BLaER1 (cell line): Measurements from ENCODE around the gene SMARCE1.

Experiments
- H3K27ac ChIP-seq: shearing (Covaris generic); formaldehyde crosslinking; 2 replicates; pipeline ENCODE4 v1.8.1; 2022
- H3K27me3 ChIP-seq: shearing (Covaris generic); formaldehyde crosslinking; 2 replicates; pipeline ENCODE4 v1.8.1; 2022
- H3K36me3 ChIP-seq: shearing (Covaris generic); formaldehyde crosslinking; 2 replicates; pipeline ENCODE4 v1.8.1; 2022
- H3K4me1 ChIP-seq: shearing (Covaris generic); formaldehyde crosslinking; 2 replicates; pipeline ENCODE4 v1.8.1; 2022
- H3K4me2 ChIP-seq: shearing (Covaris generic); formaldehyde crosslinking; 2 replicates; pipeline ENCODE4 v1.8.1; 2022
- H3K4me3 ChIP-seq: shearing (Covaris generic); formaldehyde crosslinking; 2 replicates; pipeline ENCODE4 v1.8.1; 2022
- H3K9ac ChIP-seq: shearing (Covaris generic); formaldehyde crosslinking; 2 replicates; pipeline ENCODE4 v1.8.1; 2022
- H3K9me3 ChIP-seq: shearing (Covaris generic); formaldehyde crosslinking; 2 replicates; pipeline ENCODE4 v1.8.1; 2022
- H4K20me1 ChIP-seq: shearing (Covaris generic); formaldehyde crosslinking; 2 replicates; pipeline ENCODE4 v1.8.1; 2022
- Cebpa-rat ChIP-seq: shearing (Covaris generic); IDR thresholded peaks from 2 replicates; pipeline ENCODE4 v1.8.1; 2022

Gene SMARCE1

DNA sequence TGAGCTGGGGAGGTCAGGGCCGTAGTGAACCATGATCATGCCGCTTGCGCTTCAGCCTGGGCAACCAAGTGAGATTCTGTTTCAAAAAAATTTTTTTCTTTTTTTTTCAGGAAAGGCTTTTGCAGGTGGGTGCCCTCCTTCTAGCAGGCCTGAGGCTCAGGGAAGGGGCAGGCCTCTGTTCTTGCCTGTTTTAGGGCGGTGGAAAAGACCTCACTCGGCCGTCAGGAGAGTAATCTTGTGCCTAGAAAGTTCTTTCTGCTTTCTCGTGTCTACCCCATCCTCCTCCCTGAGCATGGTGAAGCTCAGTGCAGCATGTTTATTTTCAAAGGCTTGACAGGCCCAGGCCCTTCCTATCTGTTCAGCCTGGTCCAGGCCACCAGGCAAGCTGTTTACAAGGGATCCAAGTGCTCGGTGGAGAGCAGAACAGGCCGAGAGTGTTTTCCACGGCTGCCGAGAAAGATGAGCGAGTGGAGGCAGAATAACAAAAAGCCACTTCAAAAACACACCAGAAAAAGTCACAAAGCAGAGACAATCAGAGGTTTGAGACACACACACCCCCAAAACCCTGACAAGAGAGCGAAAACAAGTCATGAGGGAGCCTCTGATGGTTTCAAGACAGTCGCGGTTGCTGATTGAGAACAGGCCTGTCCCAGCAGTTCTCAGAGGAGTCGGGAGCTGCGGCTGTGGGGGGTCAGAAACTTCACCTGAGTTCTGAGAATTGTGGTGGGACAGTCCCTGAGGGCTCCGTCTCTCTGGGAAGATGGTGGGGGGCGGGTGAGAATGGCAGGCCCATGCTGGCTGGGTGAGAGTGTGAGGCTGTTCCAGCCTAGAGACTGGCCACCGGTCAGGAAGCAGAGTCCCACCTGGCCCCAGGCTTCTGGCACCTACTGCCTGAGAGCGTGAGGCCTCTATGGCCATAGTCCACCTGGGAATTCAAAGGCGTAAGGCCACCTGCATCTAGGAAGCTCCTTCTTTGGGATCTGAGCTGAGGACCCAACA lies 44.9 kb downstream of the SMARCE1 start:
- no peak for TF ChIP-seq Cebpa-rat
- Histone ChIP-seq H3K27ac (no peak overlapping the region), H3K4me2 (peak overlapping the region; percentile 32), H3K27me3 (no peaks in the 10 kb centered on the region), H3K36me3 (no peaks in the 10 kb centered on the region), H3K4me3 (no peak overlapping the region), H3K9ac (no peak overlapping the region), H3K4me1 (peaks cover 38% of the 10 kb centered on the region), H4K20me1 (no peaks in the 10 kb centered on the region), H3K9me3 (no peaks in the 10 kb centered on the region)

- Histone ChIP-seq H3K27ac (no peak overlapping the region), H3K27me3 (no peaks in the 10 kb centered on the region), H4K20me1 (no peaks in the 10 kb centered on the region), H3K4me2 (no peak overlapping the region), H3K4me3 (no peak overlapping the region), H3K4me1 (peaks cover 58% of the 10 kb centered on the region), H3K9me3 (peaks cover 5% of the 10 kb centered on the region; the same call in 1 of the 2 replicates), H3K9ac (no peak overlapping the region), H3K36me3 (no peaks in the 10 kb centered on the region)
- no peak for TF ChIP-seq Cebpa-rat
These were observed 47.1 kb downstream of the SMARCE1 start for GRCh38 chr17:40600486-40601046.

DNA sequence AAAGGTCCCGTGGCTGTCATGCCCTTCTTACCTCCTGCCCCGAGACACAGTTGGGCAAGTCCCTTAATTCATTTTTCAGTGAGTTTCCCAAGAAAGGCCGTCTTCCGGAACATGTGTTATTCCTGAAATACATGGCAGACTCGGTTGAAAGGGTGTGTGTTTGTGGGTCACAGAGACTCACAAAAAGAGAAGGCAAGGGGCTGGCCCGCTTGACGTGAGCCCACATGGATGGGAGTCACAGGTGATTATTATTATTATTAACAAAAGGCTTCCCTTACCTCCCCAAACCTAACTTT lies 48.2 kb downstream of the SMARCE1 start:
- Histone ChIP-seq H3K9ac (peak overlapping the region; percentile 51; the same call in 1 of the 2 replicates), H3K4me1 (peaks cover 60% of the 10 kb centered on the region), H3K27ac (peak overlapping the region; percentile 80), H3K4me3 (peak overlapping the region; percentile 19; the same call in 1 of the 2 replicates), H4K20me1 (no peaks in the 10 kb centered on the region), H3K4me2 (peak overlapping the region; percentile 75), H3K36me3 (no peaks in the 10 kb centered on the region), H3K9me3 (peaks cover 5% of the 10 kb centered on the region; the same call in 1 of the 2 replicates), H3K27me3 (no peaks in the 10 kb centered on the region)
- no peak for TF ChIP-seq Cebpa-rat

DNA sequence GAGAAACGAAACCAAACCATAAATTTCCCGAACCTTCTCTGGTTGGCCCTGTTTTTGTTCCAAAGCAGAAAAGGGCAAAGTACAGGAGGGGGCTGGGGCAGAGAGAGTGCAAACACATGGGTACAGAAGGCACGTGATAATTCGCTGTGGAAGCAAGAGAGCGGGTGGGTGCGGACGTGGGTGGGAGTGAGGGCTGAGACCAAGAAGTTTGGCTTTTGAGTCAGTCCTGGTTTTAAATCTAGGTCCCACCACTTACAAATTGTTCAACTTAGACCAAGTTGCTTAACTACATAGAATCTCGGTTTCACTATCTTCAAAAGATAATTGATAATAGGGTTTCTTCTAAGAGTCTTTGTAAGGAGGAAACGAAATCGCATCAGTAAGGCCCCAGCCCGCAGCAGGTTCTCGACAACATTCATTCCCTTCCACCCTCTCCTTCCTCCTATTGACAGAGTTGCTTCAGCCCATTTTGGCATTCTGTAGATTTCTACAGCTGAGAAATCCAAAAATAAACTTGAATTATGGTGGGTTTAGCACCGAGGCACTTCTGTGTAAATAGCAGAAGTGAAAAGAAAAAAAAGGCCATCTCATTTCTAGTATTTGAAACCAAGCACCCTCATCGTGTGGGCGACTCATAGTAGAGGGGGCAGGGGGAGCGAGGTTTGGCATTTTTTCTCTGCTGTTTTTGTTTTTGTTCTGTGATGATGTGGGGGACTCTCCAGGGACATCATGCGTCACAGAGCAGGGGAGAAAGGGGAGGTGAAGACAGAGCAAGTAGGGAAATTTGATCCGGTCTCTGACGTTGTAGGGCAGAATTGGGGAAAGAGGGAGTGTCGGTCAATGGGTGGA lies 48.8 kb downstream of the SMARCE1 start:
- Histone ChIP-seq H3K9me3 (peaks cover 5% of the 10 kb centered on the region; the same call in 1 of the 2 replicates), H3K27me3 (no peaks in the 10 kb centered on the region), H4K20me1 (no peaks in the 10 kb centered on the region), H3K4me2 (peak overlapping the region; percentile 75), H3K36me3 (no peaks in the 10 kb centered on the region), H3K9ac (peak overlapping the region; percentile 51), H3K4me1 (peaks cover 60% of the 10 kb centered on the region), H3K27ac (peak overlapping the region; percentile 80), H3K4me3 (peak overlapping the region; percentile 19)
- TF ChIP-seq Cebpa-rat = no peak

DNA sequence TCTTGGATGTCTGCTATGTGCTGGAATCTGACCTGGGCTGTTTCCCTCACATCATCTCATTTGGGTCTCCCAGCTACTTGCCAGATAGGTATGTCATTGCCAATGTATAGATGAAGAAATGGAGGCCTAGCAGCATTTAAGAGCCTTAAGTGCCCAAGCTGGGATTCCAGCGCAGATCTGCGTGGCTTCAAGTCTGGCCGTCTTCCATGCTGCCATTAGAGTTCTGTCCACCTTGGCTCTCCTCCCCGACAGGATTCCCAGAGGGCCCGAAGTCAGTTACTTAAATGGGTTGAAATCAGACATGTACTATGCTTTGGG lies 49.4 kb downstream of the SMARCE1 start:
- H3K9me3 ChIP-seq = peaks cover 5% of the 10 kb centered on the region; the same call in 1 of the 2 replicates
- no peak overlapping the region; the same call in 1 of the 2 replicates for H3K4me3 ChIP-seq
- no peak for TF ChIP-seq Cebpa-rat
- H3K36me3 ChIP-seq = no peaks in the 10 kb centered on the region
- peak overlapping the region; percentile 80 for H3K27ac ChIP-seq
- H4K20me1 ChIP-seq = no peaks in the 10 kb centered on the region
- H3K9ac ChIP-seq = peak overlapping the region; percentile 51; the same call in 1 of the 2 replicates
- peaks cover 58% of the 10 kb centered on the region for H3K4me1 ChIP-seq
- peak overlapping the region; percentile 75 for H3K4me2 ChIP-seq
- H3K27me3 ChIP-seq = no peaks in the 10 kb centered on the region

DNA sequence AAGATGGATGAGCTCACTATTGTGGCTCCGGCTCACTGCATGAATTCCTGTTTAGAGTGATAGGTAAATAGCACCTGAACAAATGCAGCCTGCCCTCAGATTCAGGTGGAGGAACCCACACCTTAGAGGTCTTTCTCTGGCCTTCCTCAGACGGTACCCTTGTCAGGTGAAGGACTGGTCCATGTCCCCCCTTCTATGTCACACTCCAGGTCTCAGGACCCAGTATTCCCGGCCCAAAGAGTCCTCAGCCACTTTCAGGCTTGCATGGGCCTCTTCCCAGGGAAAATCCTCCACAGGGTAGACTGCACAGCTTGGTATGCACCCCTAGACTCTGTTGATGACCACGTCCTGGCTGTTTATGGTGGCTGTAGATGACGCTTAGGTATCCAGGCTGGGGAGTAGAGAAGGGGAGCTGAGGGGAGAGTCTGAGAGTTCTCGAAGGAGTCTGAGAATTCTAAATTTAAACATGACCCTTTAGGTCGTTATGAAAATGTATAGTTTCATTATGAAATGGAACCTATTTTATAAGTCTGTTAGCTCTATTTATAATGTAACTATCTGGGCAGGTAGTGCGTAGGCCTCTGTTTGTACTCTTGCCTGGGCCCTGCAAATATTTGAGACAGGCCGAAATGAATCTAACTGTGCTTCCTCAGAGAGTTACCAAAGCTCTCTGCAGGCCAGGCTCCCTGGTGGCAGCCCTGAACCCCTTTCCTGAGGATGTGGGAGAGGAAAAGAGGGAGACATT lies 49.9 kb downstream of the SMARCE1 start:
- no peak for TF ChIP-seq Cebpa-rat
- Histone ChIP-seq H3K27ac (peak overlapping the region; percentile 80), H3K36me3 (no peaks in the 10 kb centered on the region), H3K27me3 (no peaks in the 10 kb centered on the region), H3K9me3 (peaks cover 5% of the 10 kb centered on the region; the same call in 1 of the 2 replicates), H3K4me2 (peak overlapping the region; percentile 75), H3K4me1 (peaks cover 52% of the 10 kb centered on the region), H3K4me3 (no peak overlapping the region), H4K20me1 (no peaks in the 10 kb centered on the region), H3K9ac (peak overlapping the region; percentile 51; the same call in 1 of the 2 replicates)

DNA sequence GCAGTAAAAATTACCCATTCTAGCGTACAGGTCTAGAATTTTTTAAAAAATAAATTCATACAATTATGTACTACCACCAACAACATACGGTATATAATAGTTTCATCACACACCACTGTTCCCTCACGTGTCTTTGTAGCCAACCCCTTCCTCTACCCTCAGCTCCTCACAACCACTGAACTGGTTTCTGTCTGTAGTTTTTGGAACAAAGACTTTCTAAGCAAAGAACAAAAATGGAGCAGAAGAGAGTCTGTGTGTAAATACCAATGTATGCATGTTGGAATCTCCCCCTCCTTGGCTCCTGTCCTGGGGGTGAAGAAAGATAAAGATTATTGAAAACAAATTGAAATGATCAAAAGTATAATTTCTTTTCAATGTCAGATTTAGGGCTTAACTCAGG lies 50.5 kb downstream of the SMARCE1 start:
- H3K4me2 ChIP-seq = no peak overlapping the region
- no peaks in the 10 kb centered on the region for H3K27me3 ChIP-seq
- peaks cover 47% of the 10 kb centered on the region for H3K4me1 ChIP-seq
- H3K36me3 ChIP-seq = no peaks in the 10 kb centered on the region
- no peak overlapping the region for H3K9ac ChIP-seq
- H4K20me1 ChIP-seq = no peaks in the 10 kb centered on the region
- TF ChIP-seq Cebpa-rat = no peak
- no peak overlapping the region for H3K27ac ChIP-seq
- H3K9me3 ChIP-seq = peaks cover 5% of the 10 kb centered on the region; the same call in 1 of the 2 replicates
- H3K4me3 ChIP-seq = no peak overlapping the region

- TF ChIP-seq Cebpa-rat = no peak
- Histone ChIP-seq H3K36me3 (no peaks in the 10 kb centered on the region), H3K4me2 (peak overlapping the region; percentile 48), H3K27me3 (no peaks in the 10 kb centered on the region), H3K9ac (no peak overlapping the region), H3K27ac (peak overlapping the region; percentile 32; the same call in 1 of the 2 replicates), H4K20me1 (no peaks in the 10 kb centered on the region), H3K4me3 (no peak overlapping the region), H3K4me1 (peaks cover 45% of the 10 kb centered on the region), H3K9me3 (peaks cover 5% of the 10 kb centered on the region; the same call in 1 of the 2 replicates)
These were observed 51.2 kb downstream of the SMARCE1 start for GRCh38 chr17:40596261-40596919.
